ENCODE results near the gene LRRC4C.

DNA sequence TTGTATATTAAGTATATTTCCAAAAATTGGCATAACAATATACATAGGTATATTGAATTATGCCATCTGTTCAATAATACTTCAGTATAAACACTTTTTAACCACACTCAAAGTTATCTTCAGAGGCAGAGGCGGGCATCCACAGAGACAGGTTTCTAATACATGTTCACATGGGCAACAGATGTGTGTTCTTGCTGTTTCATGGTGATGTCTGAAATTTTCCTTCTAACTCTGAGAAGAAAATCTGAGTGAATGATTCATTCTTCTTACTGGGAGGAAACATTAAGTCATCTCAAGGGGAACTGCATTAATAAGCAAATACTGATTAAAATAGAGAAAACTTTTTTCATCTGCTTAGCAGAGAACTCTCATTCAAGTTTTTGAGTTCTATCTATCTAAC, 1074.5 kb downstream of the LRRC4C start:
- TF ChIP-seq, protein P1, sequence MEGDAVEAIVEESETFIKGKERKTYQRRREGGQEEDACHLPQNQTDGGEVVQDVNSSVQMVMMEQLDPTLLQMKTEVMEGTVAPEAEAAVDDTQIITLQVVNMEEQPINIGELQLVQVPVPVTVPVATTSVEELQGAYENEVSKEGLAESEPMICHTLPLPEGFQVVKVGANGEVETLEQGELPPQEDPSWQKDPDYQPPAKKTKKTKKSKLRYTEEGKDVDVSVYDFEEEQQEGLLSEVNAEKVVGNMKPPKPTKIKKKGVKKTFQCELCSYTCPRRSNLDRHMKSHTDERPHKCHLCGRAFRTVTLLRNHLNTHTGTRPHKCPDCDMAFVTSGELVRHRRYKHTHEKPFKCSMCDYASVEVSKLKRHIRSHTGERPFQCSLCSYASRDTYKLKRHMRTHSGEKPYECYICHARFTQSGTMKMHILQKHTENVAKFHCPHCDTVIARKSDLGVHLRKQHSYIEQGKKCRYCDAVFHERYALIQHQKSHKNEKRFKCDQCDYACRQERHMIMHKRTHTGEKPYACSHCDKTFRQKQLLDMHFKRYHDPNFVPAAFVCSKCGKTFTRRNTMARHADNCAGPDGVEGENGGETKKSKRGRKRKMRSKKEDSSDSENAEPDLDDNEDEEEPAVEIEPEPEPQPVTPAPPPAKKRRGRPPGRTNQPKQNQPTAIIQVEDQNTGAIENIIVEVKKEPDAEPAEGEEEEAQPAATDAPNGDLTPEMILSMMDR (conservative IDR thresholded peaks at IDR 0.05 in 1 of 2, IDR thresholded peaks at IDR 0.05 in 1 of 2; ENCODE audit: low read depth in 1 of 2, low read length in 2 of 2): no peak
- TF ChIP-seq EZH2 (IDR thresholded peaks at IDR 0.05; ENCODE audit: low read length, missing control alignments): no peak

All from fibroblast of lung (primary cell).